HepG2 (cell line): ENCODE measurements around the gene DCUN1D3. TPM values are rescaled to one million over a fixed set of nuclear protein-coding genes. Genes with fewer than 3 reads are reported as not detected.

Source experiments
- HNF1A ChIP-seq, 2 experiments: sonication (generic) in 1 of 2; formaldehyde crosslinking in 1 of 2; IDR thresholded peaks; 2 replicates each; pipeline versions ENCODE4 v1.4.0 to v1.6.1; 2016 to 2020; ENCODE audit warnings: borderline replicate concordance in 1 of 2, low read depth in 1 of 2, mild to moderate bottlenecking in 1 of 2, missing genetic modification reagents in 1 of 2
- HOMEZ ChIP-seq: IDR thresholded peaks from 2 replicates; pipeline ENCODE4 v1.6.1; 2016; ENCODE audit warnings: low read depth
- JDP2 ChIP-seq: sonication (generic); formaldehyde crosslinking; IDR thresholded peaks from 2 replicates; pipeline ENCODE4 v1.8.1; 2022; ENCODE audit warnings: missing genetic modification reagents, borderline replicate concordance
- KDM4B ChIP-seq: sonication (generic); formaldehyde crosslinking; IDR thresholded peaks from 2 replicates; pipeline ENCODE4 v1.4.0; 2020; ENCODE audit warnings: missing genetic modification reagents
- MXD4 ChIP-seq: IDR thresholded peaks from 2 replicates; pipeline ENCODE4 v1.6.1; 2016; ENCODE audit warnings: mild to moderate bottlenecking, missing biosample characterization, missing genetic modification reagents
- SOX6 ChIP-seq, 2 experiments: fragments of 450-650 bp in 1 of 2; sonication (generic) in 1 of 2; formaldehyde crosslinking in 1 of 2; IDR thresholded peaks; 2 replicates each; pipeline versions ENCODE4 v1.4.0 to v1.6.1; 2017 to 2020; ENCODE audit warnings: antibody characterized with exemption in 1 of 2, mild to moderate bottlenecking in 1 of 2, missing genetic modification reagents in 1 of 2
- TBX2 ChIP-seq: sonication (generic); formaldehyde crosslinking; IDR thresholded peaks from 2 replicates; pipeline ENCODE4 v1.5.0; 2020; ENCODE audit warnings: missing genetic modification reagents, mild to moderate bottlenecking, borderline replicate concordance
- ZNF598 ChIP-seq: sonication (generic); formaldehyde crosslinking; IDR thresholded peaks from 2 replicates; pipeline ENCODE4 v1.5.1; 2020; ENCODE audit warnings: mild to moderate bottlenecking, missing genetic modification reagents, borderline replicate concordance
- ZNF775 ChIP-seq: sonication (generic); formaldehyde crosslinking; IDR thresholded peaks from 2 replicates; pipeline ENCODE4 v1.4.0; 2020; ENCODE audit warnings: missing genetic modification reagents, mild to moderate bottlenecking, moderate library complexity, borderline replicate concordance
- polyA plus RNA-seq, 8 experiments: library from polyadenylated mRNA; depleted of rRNA in 3 of 8; stranded (reverse) in 7 of 8; unstranded in 1 of 8; fragments of >200 nt; fragmentation: Illumina TruSeq in 4 of 8; extraction: Trizol in 4 of 8; gene quantifications; 2 replicates each; pipeline versions ENCODE4 v1.2.1 to v1.2.3, GENCODE V29; 2011 to 2016; ENCODE audit warnings: low read depth in 4 of 8, missing spikeins in 1 of 8, mixed read lengths in 1 of 8; ENCODE audit not compliant: insufficient read depth in 1 of 8
- total RNA-seq, 5 experiments: library from RNA; depleted of rRNA; stranded (reverse); fragments of >200 nt; fragmentation: Illumina TruSeq; extraction: Trizol; gene quantifications; 2 replicates each; pipeline ENCODE4 v1.2.3, GENCODE V29; 2016; ENCODE audit warnings: low read depth in 1 of 5
- TF ChIP-seq, protein P1 (sequence below), 2 experiments: fragments of 450-650 bp in 1 of 2; sonication (generic) in 1 of 2; formaldehyde crosslinking in 1 of 2; IDR thresholded peaks; 2 replicates each; pipeline versions ENCODE4 v1.6.1 to v1.8.0; 2016 to 2022; ENCODE audit warnings: antibody characterized with exemption in 1 of 2, mild to moderate bottlenecking in 1 of 2, missing genetic modification reagents in 1 of 2

Gene DCUN1D3
- total and polyA plus RNA-seq, 2 of the 13 experiments (the other 11 are each of a cell fraction or from before 2014, with no cell fraction given) = 5.0 to 19.3 TPM

DNA sequence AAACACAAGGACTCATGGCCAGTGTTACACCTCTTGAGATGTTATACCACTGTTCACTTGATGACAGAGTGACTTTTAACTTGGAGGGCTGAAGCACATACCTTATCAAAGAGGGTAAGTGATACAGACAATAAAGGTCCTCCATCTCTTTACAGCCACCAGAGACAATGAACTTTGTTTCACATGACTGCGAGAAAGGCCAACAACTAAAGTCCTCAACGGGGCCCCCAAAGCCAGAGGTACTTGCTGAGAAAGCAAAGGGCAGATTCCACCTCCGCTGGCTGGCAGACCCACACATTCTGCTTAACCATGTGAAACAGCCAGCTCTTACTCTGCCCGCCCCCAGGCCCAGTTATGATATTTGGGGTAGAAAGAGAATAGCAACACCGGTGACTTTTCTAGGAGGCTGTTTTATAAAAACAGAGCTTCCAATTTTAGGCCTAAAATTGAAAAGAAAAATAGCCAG, 21.4 kb downstream of the DCUN1D3 start (continued):
- TF ChIP-seq, protein P1, sequence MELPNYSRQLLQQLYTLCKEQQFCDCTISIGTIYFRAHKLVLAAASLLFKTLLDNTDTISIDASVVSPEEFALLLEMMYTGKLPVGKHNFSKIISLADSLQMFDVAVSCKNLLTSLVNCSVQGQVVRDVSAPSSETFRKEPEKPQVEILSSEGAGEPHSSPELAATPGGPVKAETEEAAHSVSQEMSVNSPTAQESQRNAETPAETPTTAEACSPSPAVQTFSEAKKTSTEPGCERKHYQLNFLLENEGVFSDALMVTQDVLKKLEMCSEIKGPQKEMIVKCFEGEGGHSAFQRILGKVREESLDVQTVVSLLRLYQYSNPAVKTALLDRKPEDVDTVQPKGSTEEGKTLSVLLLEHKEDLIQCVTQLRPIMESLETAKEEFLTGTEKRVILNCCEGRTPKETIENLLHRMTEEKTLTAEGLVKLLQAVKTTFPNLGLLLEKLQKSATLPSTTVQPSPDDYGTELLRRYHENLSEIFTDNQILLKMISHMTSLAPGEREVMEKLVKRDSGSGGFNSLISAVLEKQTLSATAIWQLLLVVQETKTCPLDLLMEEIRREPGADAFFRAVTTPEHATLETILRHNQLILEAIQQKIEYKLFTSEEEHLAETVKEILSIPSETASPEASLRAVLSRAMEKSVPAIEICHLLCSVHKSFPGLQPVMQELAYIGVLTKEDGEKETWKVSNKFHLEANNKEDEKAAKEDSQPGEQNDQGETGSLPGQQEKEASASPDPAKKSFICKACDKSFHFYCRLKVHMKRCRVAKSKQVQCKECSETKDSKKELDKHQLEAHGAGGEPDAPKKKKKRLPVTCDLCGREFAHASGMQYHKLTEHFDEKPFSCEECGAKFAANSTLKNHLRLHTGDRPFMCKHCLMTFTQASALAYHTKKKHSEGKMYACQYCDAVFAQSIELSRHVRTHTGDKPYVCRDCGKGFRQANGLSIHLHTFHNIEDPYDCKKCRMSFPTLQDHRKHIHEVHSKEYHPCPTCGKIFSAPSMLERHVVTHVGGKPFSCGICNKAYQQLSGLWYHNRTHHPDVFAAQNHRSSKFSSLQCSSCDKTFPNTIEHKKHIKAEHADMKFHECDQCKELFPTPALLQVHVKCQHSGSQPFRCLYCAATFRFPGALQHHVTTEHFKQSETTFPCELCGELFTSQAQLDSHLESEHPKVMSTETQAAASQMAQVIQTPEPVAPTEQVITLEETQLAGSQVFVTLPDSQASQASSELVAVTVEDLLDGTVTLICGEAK (IDR thresholded peaks at IDR 0.05) = no peak
- TF ChIP-seq, protein P1 (CRISPR knock-in tag; IDR thresholded peaks at IDR 0.05) = no peak
- TF ChIP-seq JDP2 (no peak), KDM4B (CRISPR knock-in tag) (0 out of 2 replicates have a peak, but pooled peaks have one; percentile 42), MXD4 (CRISPR knock-in tag) (peak; percentile 66; the same call in 1 of the 2 replicates), HOMEZ (CRISPR knock-in tag) (0 out of 2 replicates have a peak, but pooled peaks have one; percentile 49), TBX2 (peak; percentile 69; the same call in 1 of the 2 replicates), SOX6 (IDR thresholded peaks at IDR 0.05) (no peak), SOX6 (CRISPR knock-in tag; IDR thresholded peaks at IDR 0.05) (peak; percentile 96), ZNF775 (no peak), ZNF598 (CRISPR knock-in tag) (no peak), HNF1A (IDR thresholded peaks at IDR 0.05; ENCODE audit: low read depth) (peak; percentile 38; the same call in 1 of the 2 replicates), HNF1A (CRISPR knock-in tag; IDR thresholded peaks at IDR 0.05; ENCODE audit: borderline replicate concordance) (peak; percentile 29; the same call in 1 of the 2 replicates)
